MCF 10A (cell line): Measurements from ENCODE around the gene MIOX. TPM values are rescaled to one million over a fixed set of nuclear protein-coding genes. Genes with fewer than 3 reads are reported as not detected.

ENCODE experiments used
- BruUV-seq: library from RNA; stranded (reverse); fragments of 400-500 nt; replicated peaks from 2 replicates; lab custom pipeline; 2021; lab: Mats Ljungman, UMichigan
- CTCF ChIA-PET: fragments of 300-600 bp; sonication (Branson Sonifier 250); formaldehyde crosslinking; extraction: SDS; loops from one replicate; lab custom pipeline; 2021; ENCODE audit warnings: antibody characterized with exemption, inconsistent platforms; lab: Yijun Ruan, JAX
- POLR2A ChIA-PET: fragments of 300-600, 350-650 bp; sonication (Branson Sonifier 250); formaldehyde crosslinking; extraction: SDS; loops from one replicate; lab custom pipeline; 2020; ENCODE audit warnings: antibody characterized with exemption, inconsistent platforms; lab: Yijun Ruan, JAX
- DNase-seq: peaks from one replicate; pipeline ENCODE4 v3.0.0-alpha.2; 2018; ENCODE audit not compliant: unreplicated experiment
- H3K27ac Mint-ChIP-seq: one replicate; pipeline ENCODE4 v1.8.0; 2022; ENCODE audit warnings: mild to moderate bottlenecking, low read depth, mixed read lengths; ENCODE audit not compliant: unreplicated experiment
- H3K27me3 Mint-ChIP-seq: one replicate; pipeline ENCODE4 v1.8.0; 2022; ENCODE audit warnings: mixed read lengths; ENCODE audit not compliant: insufficient read depth, unreplicated experiment
- H3K36me3 Mint-ChIP-seq: one replicate; pipeline ENCODE4 v1.8.0; 2022; ENCODE audit warnings: mild to moderate bottlenecking, moderate library complexity, mixed read lengths; ENCODE audit not compliant: insufficient read depth, unreplicated experiment
- H3K4me1 Mint-ChIP-seq: one replicate; pipeline ENCODE4 v1.8.0; 2022; ENCODE audit warnings: mixed read lengths; ENCODE audit not compliant: insufficient read depth, unreplicated experiment
- H3K4me3 Mint-ChIP-seq: one replicate; pipeline ENCODE4 v1.8.0; 2022; ENCODE audit warnings: mild to moderate bottlenecking, moderate library complexity, mixed read lengths; ENCODE audit not compliant: unreplicated experiment
- H3K9me3 Mint-ChIP-seq: one replicate; pipeline ENCODE4 v1.8.0; 2022; ENCODE audit warnings: mixed read lengths; ENCODE audit not compliant: unreplicated experiment
- intact Hi-C: fragments of 100-400 bp; cut with micrococcal nuclease; formaldehyde crosslinking; loops from 2 replicates; pipeline ENCODE4 v1.14.1; 2022
- total RNA-seq: library from RNA; stranded (reverse); gene quantifications from 2 replicates; pipeline ENCODE4 v1.2.3, GENCODE V29; 2022
- TF ChIP-seq, protein P1 (sequence below): fragments of 200-600 bp; IDR thresholded peaks from one replicate; pipeline ENCODE4 v1.8.0; 2022; ENCODE audit warnings: antibody characterized with exemption, mild to moderate bottlenecking; ENCODE audit not compliant: unreplicated experiment

The MIOX gene
- total RNA-seq, 1 experiment from 2014 or later: 0.63 TPM

DNA sequence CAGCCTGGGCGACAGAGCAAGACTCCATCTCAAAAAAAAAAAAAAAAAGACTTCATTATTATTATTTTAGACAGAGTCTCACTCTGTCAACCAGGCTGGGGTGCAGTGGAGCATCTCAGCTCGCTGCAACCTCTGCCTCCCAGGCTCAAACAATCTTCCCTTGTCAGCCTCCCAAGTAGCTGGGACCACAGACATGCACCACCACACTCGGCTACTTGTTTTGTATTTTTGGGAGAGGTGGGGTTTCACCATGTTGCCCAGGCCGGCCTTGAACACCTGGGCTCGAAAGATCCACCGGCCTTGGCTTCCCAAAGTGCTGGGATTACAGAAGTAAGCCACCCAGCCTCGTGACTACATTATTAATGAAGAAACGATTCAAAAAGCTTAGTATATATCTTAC is 48.5 kb downstream of the MIOX start:
- H3K4me3 Mint-ChIP-seq: no peak overlapping the region

DNA sequence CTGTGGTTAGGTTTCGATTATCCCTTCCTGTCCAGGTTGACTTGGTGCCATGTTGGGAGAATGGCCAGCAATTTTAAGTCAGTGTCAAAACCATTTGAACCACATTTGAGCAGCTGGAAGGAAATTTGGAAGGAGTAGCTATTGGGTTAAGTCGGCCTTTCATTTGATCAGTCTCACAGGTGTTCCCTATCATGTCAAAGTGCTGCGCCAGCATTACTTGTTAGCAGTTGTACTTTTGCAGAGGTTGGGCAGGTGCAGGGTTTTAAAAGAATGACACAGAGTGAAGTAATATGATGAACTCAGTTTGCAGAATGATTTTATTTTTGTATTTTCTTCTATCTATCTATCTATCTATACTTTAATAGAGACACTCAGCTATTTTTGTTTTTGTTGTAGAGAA is 49.6 kb downstream of the MIOX start:
- ChIA-PET POLR2A (interaction anchor here (9.2 kb wide), 1 partner anchor 9 kb away, joined by 170 read pairs; the partner anchor contains the start of genes SCO2 and TYMP), CTCF (interaction anchor here (0.9 to 1.3 kb wide), 2 partner anchors 11 to 27 kb away, joined by 3 read pairs; partner anchors contain the start of genes SCO2 and SYCE3)
- Mint-ChIP-seq H3K9me3 (no peaks in the 10 kb centered on the region), H3K27me3 (no peaks in the 10 kb centered on the region), H3K4me3 (no peak overlapping the region), H3K4me1 (peaks cover 28% of the 10 kb centered on the region), H3K27ac (no peak overlapping the region), H3K36me3 (peaks cover under 1% of the 10 kb centered on the region)
- intact Hi-C loops: no loop called here
- TF ChIP-seq, protein P1, sequence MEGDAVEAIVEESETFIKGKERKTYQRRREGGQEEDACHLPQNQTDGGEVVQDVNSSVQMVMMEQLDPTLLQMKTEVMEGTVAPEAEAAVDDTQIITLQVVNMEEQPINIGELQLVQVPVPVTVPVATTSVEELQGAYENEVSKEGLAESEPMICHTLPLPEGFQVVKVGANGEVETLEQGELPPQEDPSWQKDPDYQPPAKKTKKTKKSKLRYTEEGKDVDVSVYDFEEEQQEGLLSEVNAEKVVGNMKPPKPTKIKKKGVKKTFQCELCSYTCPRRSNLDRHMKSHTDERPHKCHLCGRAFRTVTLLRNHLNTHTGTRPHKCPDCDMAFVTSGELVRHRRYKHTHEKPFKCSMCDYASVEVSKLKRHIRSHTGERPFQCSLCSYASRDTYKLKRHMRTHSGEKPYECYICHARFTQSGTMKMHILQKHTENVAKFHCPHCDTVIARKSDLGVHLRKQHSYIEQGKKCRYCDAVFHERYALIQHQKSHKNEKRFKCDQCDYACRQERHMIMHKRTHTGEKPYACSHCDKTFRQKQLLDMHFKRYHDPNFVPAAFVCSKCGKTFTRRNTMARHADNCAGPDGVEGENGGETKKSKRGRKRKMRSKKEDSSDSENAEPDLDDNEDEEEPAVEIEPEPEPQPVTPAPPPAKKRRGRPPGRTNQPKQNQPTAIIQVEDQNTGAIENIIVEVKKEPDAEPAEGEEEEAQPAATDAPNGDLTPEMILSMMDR: no peak
- no peak for DNase-seq
- no TSS peak for BruUV-seq

More for the DNA sequence above, 48.5 kb downstream of the MIOX start:
- H3K27ac Mint-ChIP-seq: no peak overlapping the region
- intact Hi-C loops: no loop called here
- TF ChIP-seq, protein P1: no peak
- BruUV-seq: no TSS peak
- H3K27me3 Mint-ChIP-seq: no peaks in the 10 kb centered on the region
- H3K4me1 Mint-ChIP-seq: peaks cover 20% of the 10 kb centered on the region
- H3K36me3 Mint-ChIP-seq: peaks cover 11% of the 10 kb centered on the region
- no peak for DNase-seq
- ChIA-PET POLR2A (interaction anchor here (1.2 to 9.2 kb wide), 2 partner anchors 8 to 15 kb away, joined by 5 to 170 read pairs; partner anchors contain the start of genes SCO2 and TYMP), CTCF (interaction anchor here (0.7 to 1.3 kb wide), 3 partner anchors 28 to 173 kb away, joined by 3 to 4 read pairs (median 3); partner anchors contain the start of gene SYCE3)
- no peaks in the 10 kb centered on the region for H3K9me3 Mint-ChIP-seq

DNA sequence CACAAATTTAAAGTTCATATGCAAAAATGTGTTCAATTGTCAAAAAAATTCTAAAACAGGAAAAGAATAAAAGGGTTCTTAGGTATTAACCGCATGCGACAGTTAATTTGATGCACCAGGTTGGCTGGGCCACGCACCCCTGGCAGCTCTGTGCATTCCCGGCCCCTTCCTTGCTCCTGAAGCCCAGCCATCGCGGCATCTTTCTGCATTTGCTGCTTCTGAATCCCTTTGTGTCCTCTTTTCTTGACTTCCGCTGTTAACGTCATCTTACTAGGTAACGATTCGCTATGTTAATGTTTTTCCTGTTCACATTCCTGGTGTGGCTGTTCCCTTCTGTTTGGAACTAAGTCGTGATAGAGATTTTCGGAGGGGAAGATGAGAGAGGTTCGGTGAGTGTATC is 51.1 kb downstream of the MIOX start:
- no peaks in the 10 kb centered on the region for H3K9me3 Mint-ChIP-seq
- BruUV-seq: no TSS peak
- no peaks in the 10 kb centered on the region for H3K36me3 Mint-ChIP-seq
- CTCF ChIA-PET: interaction anchor here (0.6 to 2.3 kb wide), 5 partner anchors 10 to 82 kb away, joined by 3 to 9 read pairs (median 4); partner anchors contain the start of gene SCO2
- POLR2A ChIA-PET: interaction anchor here (1.2 to 9.2 kb wide), 5 partner anchors 11 to 44 kb away, joined by 3 to 170 read pairs (median 51); partner anchors contain the start of genes CHKB, LMF2, NCAPH2 and SCO2
- no peak overlapping the region for H3K4me3 Mint-ChIP-seq
- H3K27me3 Mint-ChIP-seq: no peaks in the 10 kb centered on the region
- TF ChIP-seq, protein P1: no peak
- peaks cover 40% of the 10 kb centered on the region for H3K4me1 Mint-ChIP-seq
- peak overlapping the region; percentile 85 for H3K27ac Mint-ChIP-seq
- no peak for DNase-seq
- intact Hi-C loops: no loop called here

Other genes with a start within 250 kb of the MIOX start
- gene TUBGCP6, start 241.8 kb upstream of the MIOX start, total RNA-seq: 27.6 and 27.9 TPM in 2 replicates
- gene HDAC10, start 235.6 kb upstream of the MIOX start, total RNA-seq: 27.5 and 29.2 TPM in 2 replicates
- 24.9 and 25.0 TPM in 2 replicates for gene MAPK12, start 225.2 kb upstream of the MIOX start, total RNA-seq
- gene MAPK11, start 216.5 kb upstream of the MIOX start, total RNA-seq: 10.4 and 11.9 TPM in 2 replicates
- 199 and 200 TPM in 2 replicates for gene PLXNB2, start 179.2 kb upstream of the MIOX start, total RNA-seq
- 4.0 and 5.5 TPM in 2 replicates for gene DENND6B, start 159.8 kb upstream of the MIOX start, total RNA-seq
- gene PPP6R2, start 143.5 kb upstream of the MIOX start, total RNA-seq: 28.4 and 30.1 TPM in 2 replicates
- 82.1 and 106 TPM in 2 replicates for gene SBF1, start 11.8 kb upstream of the MIOX start, total RNA-seq
- 35.4 and 39.7 TPM in 2 replicates for gene ADM2, start 5.3 kb upstream of the MIOX start, total RNA-seq
- gene LMF2, start 20.8 kb downstream of the MIOX start, total RNA-seq: 49.4 and 50.9 TPM in 2 replicates
- gene NCAPH2, start 21.4 kb downstream of the MIOX start, total RNA-seq: 31.6 and 39.8 TPM in 2 replicates
- gene SCO2, start 38.7 kb downstream of the MIOX start, total RNA-seq: 2.4 and 5.4 TPM in 2 replicates
- gene TYMP, start 43.2 kb downstream of the MIOX start, total RNA-seq: 41.0 and 54.4 TPM in 2 replicates
- gene KLHDC7B, start 59.0 kb downstream of the MIOX start, total RNA-seq: 0.98 and 4.1 TPM in 2 replicates
- gene SYCE3, start 76.1 kb downstream of the MIOX start, total RNA-seq: 0.82 and 1.2 TPM in 2 replicates
- gene CPT1B, start 91.6 kb downstream of the MIOX start, total RNA-seq: 52.2 and 57.3 TPM in 2 replicates
- gene CHKB, start 96.0 kb downstream of the MIOX start, total RNA-seq: 51.4 and 60.6 TPM in 2 replicates
- 1.2 and 2.5 TPM in 2 replicates for gene MAPK8IP2, start 113.9 kb downstream of the MIOX start, total RNA-seq
- gene ARSA, start 141.3 kb downstream of the MIOX start, total RNA-seq: 21.3 and 22.0 TPM in 2 replicates
- 1.2 and 1.9 TPM in 2 replicates for gene SHANK3, start 186.0 kb downstream of the MIOX start, total RNA-seq